Central memory CD8-positive, alpha-beta T cell (primary cell): ENCODE data around the gene COX15.

ENCODE experiments used
- ATAC-seq: fragments of 150-1000 bp; cut with Tn5 transposase; replicated peaks from 2 replicates; pipeline ENCODE4 v1.10.0; 2022; ENCODE audit warnings: mild to moderate bottlenecking, moderate FRiP score, moderate number of reproducible peaks; ENCODE audit not compliant: poor library complexity, severe bottlenecking; ENCODE audit errors: extremely low read depth
- DNase-seq, 2 donors: peaks; one replicate each; pipeline ENCODE4 v3.0.0; 2021; ENCODE audit warnings: low spot score in 2 of 2
- H3K27ac Mint-ChIP-seq: one replicate; pipeline ENCODE4 v1.8.0; 2022; ENCODE audit warnings: low read depth, mild to moderate bottlenecking, moderate library complexity, mixed read lengths
- H3K27me3 Mint-ChIP-seq: one replicate; pipeline ENCODE4 v1.8.0; 2022; ENCODE audit warnings: mixed read lengths
- H3K36me3 Mint-ChIP-seq: one replicate; pipeline ENCODE4 v1.8.0; 2022; ENCODE audit warnings: mild to moderate bottlenecking, moderate library complexity, mixed read lengths; ENCODE audit not compliant: insufficient read depth
- H3K4me1 Mint-ChIP-seq: one replicate; pipeline ENCODE4 v1.8.0; 2022; ENCODE audit warnings: mixed read lengths
- H3K4me3 Mint-ChIP-seq: one replicate; pipeline ENCODE4 v1.8.0; 2022; ENCODE audit warnings: mild to moderate bottlenecking, moderate library complexity, mixed read lengths
- H3K9me3 Mint-ChIP-seq: one replicate; pipeline ENCODE4 v1.8.0; 2022; ENCODE audit warnings: mixed read lengths

The COX15 gene

GRCh38 chr10:99685597-99685967 is 46.3 kb downstream of the COX15 start:
- Mint-ChIP-seq H3K27ac (no peak overlapping the region), H3K4me1 (no peaks in the 10 kb centered on the region), H3K36me3 (peaks cover 7% of the 10 kb centered on the region), H3K4me3 (no peak overlapping the region), H3K9me3 (no peaks in the 10 kb centered on the region), H3K27me3 (no peaks in the 10 kb centered on the region)
- DNase-seq = no peak
- no peak for ATAC-seq

GRCh38 chr10:99682752-99683151 is 49.2 kb downstream of the COX15 start:
- H3K36me3 Mint-ChIP-seq = peaks cover 11% of the 10 kb centered on the region
- H3K4me1 Mint-ChIP-seq = no peaks in the 10 kb centered on the region

More at GRCh38 chr10:99682752-99683151, 49.2 kb downstream of the COX15 start:
- no peaks in the 10 kb centered on the region for H3K9me3 Mint-ChIP-seq
- H3K27me3 Mint-ChIP-seq = no peaks in the 10 kb centered on the region
- ATAC-seq (no peak), DNase-seq (no peak)
- H3K4me3 Mint-ChIP-seq = no peak overlapping the region
- H3K27ac Mint-ChIP-seq = no peak overlapping the region
